ENCODE data around the gene THRAP3. TPM values are rescaled to one million over a fixed set of nuclear protein-coding genes. Genes with fewer than 3 reads are reported as not detected.

Gene THRAP3, protein sequence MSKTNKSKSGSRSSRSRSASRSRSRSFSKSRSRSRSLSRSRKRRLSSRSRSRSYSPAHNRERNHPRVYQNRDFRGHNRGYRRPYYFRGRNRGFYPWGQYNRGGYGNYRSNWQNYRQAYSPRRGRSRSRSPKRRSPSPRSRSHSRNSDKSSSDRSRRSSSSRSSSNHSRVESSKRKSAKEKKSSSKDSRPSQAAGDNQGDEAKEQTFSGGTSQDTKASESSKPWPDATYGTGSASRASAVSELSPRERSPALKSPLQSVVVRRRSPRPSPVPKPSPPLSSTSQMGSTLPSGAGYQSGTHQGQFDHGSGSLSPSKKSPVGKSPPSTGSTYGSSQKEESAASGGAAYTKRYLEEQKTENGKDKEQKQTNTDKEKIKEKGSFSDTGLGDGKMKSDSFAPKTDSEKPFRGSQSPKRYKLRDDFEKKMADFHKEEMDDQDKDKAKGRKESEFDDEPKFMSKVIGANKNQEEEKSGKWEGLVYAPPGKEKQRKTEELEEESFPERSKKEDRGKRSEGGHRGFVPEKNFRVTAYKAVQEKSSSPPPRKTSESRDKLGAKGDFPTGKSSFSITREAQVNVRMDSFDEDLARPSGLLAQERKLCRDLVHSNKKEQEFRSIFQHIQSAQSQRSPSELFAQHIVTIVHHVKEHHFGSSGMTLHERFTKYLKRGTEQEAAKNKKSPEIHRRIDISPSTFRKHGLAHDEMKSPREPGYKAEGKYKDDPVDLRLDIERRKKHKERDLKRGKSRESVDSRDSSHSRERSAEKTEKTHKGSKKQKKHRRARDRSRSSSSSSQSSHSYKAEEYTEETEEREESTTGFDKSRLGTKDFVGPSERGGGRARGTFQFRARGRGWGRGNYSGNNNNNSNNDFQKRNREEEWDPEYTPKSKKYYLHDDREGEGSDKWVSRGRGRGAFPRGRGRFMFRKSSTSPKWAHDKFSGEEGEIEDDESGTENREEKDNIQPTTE
- total RNA-seq, result 95.2 and 127 TPM in 2 replicates

DNA sequence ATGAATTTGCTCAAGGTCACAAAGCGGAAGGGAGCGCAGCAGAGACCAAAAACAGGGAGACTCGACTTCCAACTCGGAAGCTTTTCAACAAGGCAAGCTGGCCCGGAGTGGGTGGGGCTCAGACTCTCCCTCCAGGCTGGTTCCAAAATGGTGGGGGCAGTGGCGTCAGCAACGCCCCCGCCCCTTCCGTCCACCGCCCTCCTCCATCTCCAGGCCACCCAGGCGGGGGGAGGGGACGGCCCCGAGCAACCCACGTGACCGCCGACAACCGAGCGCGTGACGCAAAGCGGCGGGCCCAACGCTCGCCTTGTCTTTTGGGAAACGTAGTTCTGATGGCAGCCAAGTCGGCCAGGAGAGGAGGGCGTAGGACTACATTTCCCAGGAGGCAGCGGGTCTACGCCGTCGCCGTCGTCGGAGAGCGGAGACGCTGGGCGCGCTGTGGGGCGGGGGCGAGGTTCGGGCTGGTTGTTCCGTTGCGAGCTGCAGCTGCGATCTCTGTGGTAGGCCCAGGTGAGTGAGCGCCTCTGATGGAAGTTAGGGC, at the start of gene THRAP3:
Gene THRAP3, plus strand, starts transcription at position 448 of the 541 bp plus-strand sequence. CDS start 58,121 bp downstream, outside the sequence.

DNA sequence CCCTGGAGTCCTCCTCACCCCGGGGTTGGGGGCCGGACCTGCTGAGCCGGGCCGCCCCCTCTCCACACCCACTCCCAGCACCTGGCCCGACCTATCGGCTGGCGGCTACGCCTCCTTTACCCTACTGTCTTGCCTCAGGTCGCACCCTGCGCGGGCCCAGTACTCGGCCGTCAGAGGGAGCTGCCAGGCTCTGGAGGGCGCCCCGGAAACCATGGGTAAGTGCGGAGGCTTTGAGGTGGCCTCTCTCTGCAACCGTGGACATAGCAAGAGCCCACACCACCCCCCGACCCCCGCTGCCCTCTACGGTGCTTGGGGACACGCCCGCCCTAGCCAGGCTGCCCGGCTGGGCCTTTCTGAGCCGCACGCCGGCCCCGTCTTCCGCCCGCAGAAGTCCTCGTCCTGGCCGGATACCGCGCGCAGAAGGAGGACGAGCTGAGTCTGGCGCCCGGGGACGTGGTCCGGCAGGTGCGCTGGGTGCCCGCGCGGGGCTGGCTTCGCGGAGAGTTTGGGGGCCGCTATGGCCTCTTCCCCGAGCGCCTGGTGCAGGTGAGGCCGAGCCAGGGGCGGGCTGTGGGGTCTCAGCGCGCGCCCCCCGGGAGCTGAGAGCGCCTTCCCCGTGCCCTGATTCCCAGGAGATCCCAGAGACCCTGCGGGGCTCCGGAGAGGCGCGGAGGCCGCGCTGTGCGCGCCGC, 82.1 kb downstream of the THRAP3 start, which contains the start of gene SH3D21:
Gene SH3D21, plus strand, starts transcription at position 159 of the 692 bp plus-strand sequence. Its CDS starts 53 bp downstream, at position 212.

DNA sequence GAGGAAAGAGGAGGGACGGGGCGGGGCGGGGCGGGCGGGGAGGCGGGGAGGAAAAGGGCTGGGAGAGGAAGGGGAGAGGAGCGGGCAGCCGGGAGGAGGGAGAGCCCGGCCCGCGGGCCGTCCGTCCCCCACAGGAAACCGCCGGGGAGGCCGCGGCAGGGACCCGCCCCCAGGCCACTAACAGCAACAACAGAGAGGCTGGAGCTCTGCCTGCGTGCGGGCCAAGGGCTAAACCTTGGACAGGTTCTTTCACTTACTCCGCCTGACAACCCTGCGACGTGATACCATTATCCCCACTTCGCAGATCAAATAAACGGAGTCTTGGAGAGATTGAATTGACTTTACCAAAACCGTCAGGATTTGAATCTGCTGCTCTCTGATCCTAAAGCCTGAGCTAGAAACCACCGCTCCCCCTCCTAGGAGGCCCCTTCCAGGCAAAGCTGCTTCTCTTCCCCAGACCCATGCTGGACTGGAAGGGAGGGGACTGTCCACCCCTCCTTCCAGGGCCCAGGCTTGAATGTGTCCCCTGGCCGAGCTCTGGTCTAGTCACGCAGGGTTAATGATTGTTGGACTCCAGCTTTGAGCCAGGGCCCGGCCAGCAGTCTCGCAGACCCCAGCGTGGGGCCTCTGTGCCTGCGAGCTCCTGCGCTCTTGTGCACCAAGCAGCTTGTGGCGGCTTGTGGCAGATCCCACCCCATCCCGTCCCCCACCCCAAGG, 99.6 kb downstream of the THRAP3 start, which contains the start of gene EVA1B:
Gene EVA1B, minus strand, starts transcription at position 10 of the 717 bp plus-strand sequence. CDS start 608 bp downstream, outside the sequence.

Other genes with a start within 250 kb of the THRAP3 start
- 0.15 and 0.32 TPM in 2 replicates for gene TEKT2, start 140.3 kb upstream of the THRAP3 start, total RNA-seq
- gene ADPRS, start 135.6 kb upstream of the THRAP3 start, total RNA-seq, result 39.3 and 42.2 TPM in 2 replicates
- gene COL8A2, start 99.2 kb upstream of the THRAP3 start, total RNA-seq, result under 0.01 and 0.76 TPM in 2 replicates
- 146 and 167 TPM in 2 replicates for gene TRAPPC3, start 75.0 kb upstream of the THRAP3 start, total RNA-seq
- gene MAP7D1, start 68.3 kb upstream of the THRAP3 start, total RNA-seq, result 62.4 and 93.2 TPM in 2 replicates
- gene SH3D21, start 81.9 kb downstream of the THRAP3 start, total RNA-seq, result 0.91 and 0.97 TPM in 2 replicates
- gene EVA1B, start 99.2 kb downstream of the THRAP3 start, total RNA-seq, result 170 and 275 TPM in 2 replicates
- gene STK40, start 161.5 kb downstream of the THRAP3 start, total RNA-seq, result 10.7 and 14.7 TPM in 2 replicates
- 11.1 and 13.3 TPM in 2 replicates for gene LSM10, start 173.5 kb downstream of the THRAP3 start, total RNA-seq
- gene OSCP1, start 226.0 kb downstream of the THRAP3 start, total RNA-seq, result 4.9 and 5.5 TPM in 2 replicates
- gene MRPS15, start 239.9 kb downstream of the THRAP3 start, total RNA-seq, result 82.8 and 97.4 TPM in 2 replicates

All from epithelial cell of umbilical artery (primary cell).